Gastroesophageal sphincter (tissue), 4 donors: ENCODE measurements around the gene VPS35. TPM values are rescaled to one million over a fixed set of nuclear protein-coding genes. Genes with fewer than 3 reads are reported as not detected.

Source experiments
- ATAC-seq: fragments of 150-250 bp; one replicate; pipeline ENCODE4 v1.9.1; 2016; ENCODE audit warnings: mild to moderate bottlenecking, moderate library complexity
- H3K27ac ChIP-seq, 4 donors: fragments of 200-600 bp; sonication (generic) in 3 of 4; 1 replicate in 3 of 4; 2 replicates in 1 of 4; pipeline ENCODE4 v1.5.1; 2016 to 2019
- H3K27me3 ChIP-seq: fragments of 200-600 bp; sonication (generic); one replicate; pipeline ENCODE4 v1.5.1; 2019
- H3K36me3 ChIP-seq, 2 donors: fragments of 200-600 bp; sonication (generic); one replicate each; pipeline ENCODE4 v1.5.1; 2019; ENCODE audit warnings: control low read depth in 1 of 2
- H3K4me1 ChIP-seq, 3 donors: fragments of 200-600 bp; sonication (generic); 1 replicate in 2 of 3; 2 replicates in 1 of 3; pipeline ENCODE4 v1.5.1; 2016 to 2019; ENCODE audit warnings: control low read depth in 2 of 3
- H3K4me3 ChIP-seq, 2 donors: fragments of 200-600 bp; sonication (generic); one replicate each; pipeline ENCODE4 v1.5.1; 2019; ENCODE audit warnings: mild to moderate bottlenecking in 1 of 2, moderate library complexity in 1 of 2
- H3K9me3 ChIP-seq, 3 donors: fragments of 200-600 bp; sonication (generic); one replicate each; pipeline ENCODE4 v1.5.1; 2017 to 2019; ENCODE audit warnings: control low read depth in 2 of 3
- EP300 ChIP-seq: sonication (generic); formaldehyde crosslinking; IDR thresholded peaks from one replicate; pipeline ENCODE4 v1.6.1; 2017; ENCODE audit warnings: antibody characterized with exemption, mild to moderate bottlenecking
- POLR2A ChIP-seq, 2 donors: fragments of 450-650 bp; IDR thresholded peaks; one replicate each; pipeline ENCODE4 v1.6.1; 2017; ENCODE audit warnings: antibody characterized with exemption in 2 of 2, mild to moderate bottlenecking in 2 of 2, moderate library complexity in 1 of 2
- POLR2AphosphoS5 ChIP-seq: sonication (generic); formaldehyde crosslinking; IDR thresholded peaks from one replicate; pipeline ENCODE4 v1.6.1; 2017; ENCODE audit warnings: antibody characterized with exemption
- WGBS, 2 donors: methylation state at CpG; one replicate each; pipeline ENCODE4 v1.1.5; 2018; ENCODE audit warnings: low coverage in 1 of 2; 5-methylcytosine and 5-hydroxymethylcytosine counted together
- total RNA-seq, 4 donors: library from RNA; depleted of rRNA; stranded (reverse); fragments of >200 nt; gene quantifications; one replicate each; pipeline ENCODE4 v1.1.0, GENCODE V29; 2016
- TF ChIP-seq, protein P1 (sequence below), 4 experiments: fragments of 200-600 bp in 2 of 4; fragments of 450-650 bp in 2 of 4; sonication (generic) in 1 of 4; IDR thresholded peaks; one replicate each; pipeline ENCODE4 v1.5.1; 2017 to 2019; ENCODE audit warnings: antibody characterized with exemption in 4 of 4, mild to moderate bottlenecking in 2 of 4, moderate library complexity in 2 of 4

VPS35 gene
- total RNA-seq, 4 donors from 2014 or later: 76.6 to 119 (median 91.7) TPM

- Histone ChIP-seq H3K27ac (no peak overlapping the region), H3K4me3 (no peak overlapping the region), H3K27me3 (no peaks in the 10 kb centered on the region), H3K9me3 (no peaks in the 10 kb centered on the region), H3K36me3 (no peaks in the 10 kb centered on the region), H3K4me1 (peaks cover 0 to 9% (median 0%) of the 10 kb centered on the region in 3 donors)
- ATAC-seq: no peak
- TF ChIP-seq, protein P1, sequence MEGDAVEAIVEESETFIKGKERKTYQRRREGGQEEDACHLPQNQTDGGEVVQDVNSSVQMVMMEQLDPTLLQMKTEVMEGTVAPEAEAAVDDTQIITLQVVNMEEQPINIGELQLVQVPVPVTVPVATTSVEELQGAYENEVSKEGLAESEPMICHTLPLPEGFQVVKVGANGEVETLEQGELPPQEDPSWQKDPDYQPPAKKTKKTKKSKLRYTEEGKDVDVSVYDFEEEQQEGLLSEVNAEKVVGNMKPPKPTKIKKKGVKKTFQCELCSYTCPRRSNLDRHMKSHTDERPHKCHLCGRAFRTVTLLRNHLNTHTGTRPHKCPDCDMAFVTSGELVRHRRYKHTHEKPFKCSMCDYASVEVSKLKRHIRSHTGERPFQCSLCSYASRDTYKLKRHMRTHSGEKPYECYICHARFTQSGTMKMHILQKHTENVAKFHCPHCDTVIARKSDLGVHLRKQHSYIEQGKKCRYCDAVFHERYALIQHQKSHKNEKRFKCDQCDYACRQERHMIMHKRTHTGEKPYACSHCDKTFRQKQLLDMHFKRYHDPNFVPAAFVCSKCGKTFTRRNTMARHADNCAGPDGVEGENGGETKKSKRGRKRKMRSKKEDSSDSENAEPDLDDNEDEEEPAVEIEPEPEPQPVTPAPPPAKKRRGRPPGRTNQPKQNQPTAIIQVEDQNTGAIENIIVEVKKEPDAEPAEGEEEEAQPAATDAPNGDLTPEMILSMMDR (IDR thresholded peaks at IDR 0.05): no peak
- TF ChIP-seq POLR2A (IDR thresholded peaks at IDR 0.05) (no peak), POLR2AphosphoS5 (no peak), EP300 (no peak)
- 47 to 51% methylated on average over 3 of the region's 3 CpGs for WGBS, 2 donors
These were observed 24.7 kb upstream of the VPS35 start for GRCh38 chr16:46713634-46714033.

GRCh38 chr16:46712911-46713310, 23.9 kb upstream of the VPS35 start:
- Histone ChIP-seq H3K36me3 (no peaks in the 10 kb centered on the region), H3K9me3 (no peaks in the 10 kb centered on the region), H3K4me3 (no peak overlapping the region), H3K27ac (no peak overlapping the region), H3K4me1 (peaks cover 0 to 9% (median 0%) of the 10 kb centered on the region in 3 donors), H3K27me3 (no peaks in the 10 kb centered on the region)
- WGBS, 2 donors: 70 to 94% methylated on average over 3 of the region's 3 CpGs
- no peak for ATAC-seq
- TF ChIP-seq, protein P1 (IDR thresholded peaks at IDR 0.05): no peak
- TF ChIP-seq EP300 (no peak), POLR2AphosphoS5 (no peak), POLR2A (IDR thresholded peaks at IDR 0.05) (no peak)

- no peaks in the 10 kb centered on the region for H3K9me3 ChIP-seq
- H3K4me1 ChIP-seq: peaks cover 0 to 9% (median 0%) of the 10 kb centered on the region in 3 donors
- WGBS, 2 donors: 48 to 77% methylated on average over 4 to 7 of the region's 10 CpGs
- H3K36me3 ChIP-seq: no peaks in the 10 kb centered on the region
- H3K4me3 ChIP-seq: no peak overlapping the region
- no peak overlapping the region for H3K27ac ChIP-seq
- ATAC-seq: no peak
- TF ChIP-seq POLR2A (IDR thresholded peaks at IDR 0.05) (no peak), EP300 (no peak), POLR2AphosphoS5 (no peak)
- TF ChIP-seq, protein P1 (IDR thresholded peaks at IDR 0.05): no peak
- no peaks in the 10 kb centered on the region for H3K27me3 ChIP-seq
These were observed 22.4 kb upstream of the VPS35 start for GRCh38 chr16:46711106-46712058.

- H3K27me3 ChIP-seq: no peaks in the 10 kb centered on the region
- H3K4me3 ChIP-seq: no peak overlapping the region
- no peaks in the 10 kb centered on the region for H3K36me3 ChIP-seq
- 27 to 41% methylated on average over 2 to 3 of the region's 3 CpGs for WGBS, 2 donors
- ATAC-seq: no peak
- peaks cover 0 to 9% (median 0%) of the 10 kb centered on the region in 3 donors for H3K4me1 ChIP-seq
- TF ChIP-seq EP300: no peak
- TF ChIP-seq, protein P1 (IDR thresholded peaks at IDR 0.05): no peak
- TF ChIP-seq POLR2AphosphoS5: no peak
- TF ChIP-seq POLR2A (IDR thresholded peaks at IDR 0.05): no peak
- no peaks in the 10 kb centered on the region for H3K9me3 ChIP-seq
- no peak overlapping the region for H3K27ac ChIP-seq
These were observed 20.6 kb upstream of the VPS35 start for GRCh38 chr16:46709469-46710005.
